Transverse colon (tissue), 4 donors: ENCODE data around the gene OTUD3. TPM values are rescaled to one million over a fixed set of nuclear protein-coding genes. Genes with fewer than 3 reads are reported as not detected.

Experiments
- DNase-seq: peaks from one replicate; pipeline ENCODE4 v3.0.0-alpha.2; 2019
- H3K27ac ChIP-seq, 4 donors: fragments of 200-600 bp; sonication (generic); 2 replicates each; pipeline ENCODE4 v1.5.1; 2016 to 2018; ENCODE audit warnings: inconsistent platforms in 4 of 4
- H3K27me3 ChIP-seq: fragments of 200-600 bp; sonication (generic); 2 replicates; pipeline ENCODE4 v1.5.1; 2017; ENCODE audit warnings: inconsistent platforms
- H3K36me3 ChIP-seq, 4 donors: fragments of 200-600 bp; sonication (generic); 2 replicates each; pipeline ENCODE4 v1.5.1; 2017 to 2019; ENCODE audit warnings: inconsistent platforms in 4 of 4
- H3K4me1 ChIP-seq, 4 donors: fragments of 200-600 bp; sonication (generic); 2 replicates each; pipeline ENCODE4 v1.5.1; 2017 to 2020; ENCODE audit warnings: inconsistent platforms in 4 of 4
- H3K4me3 ChIP-seq, 4 donors: fragments of 200-600 bp; sonication (generic); 1 replicate in 1 of 4; 2 replicates in 3 of 4; pipeline versions ENCODE4 v1.5.1 to v1.6.1; 2017 to 2019; ENCODE audit warnings: inconsistent platforms in 4 of 4
- H3K9me3 ChIP-seq, 2 donors: fragments of 200-600 bp; sonication (generic); 2 replicates each; pipeline ENCODE4 v1.5.1; 2017 to 2019; ENCODE audit warnings: inconsistent platforms in 2 of 2
- CTCF ChIP-seq, 5 experiments: fragments of 200-600 bp in 3 of 5; fragments of 450-650 bp in 2 of 5; sonication (generic) in 3 of 5; IDR thresholded peaks; 1 replicate in 2 of 5; 2 replicates in 3 of 5; pipeline ENCODE4 v1.5.1; 2016 to 2017; ENCODE audit warnings: antibody characterized with exemption in 5 of 5, inconsistent platforms in 3 of 5, mild to moderate bottlenecking in 2 of 5, moderate library complexity in 1 of 5
- EP300 ChIP-seq: sonication (generic); formaldehyde crosslinking; IDR thresholded peaks from one replicate; pipeline ENCODE4 v1.6.1; 2017; ENCODE audit warnings: antibody characterized with exemption, low read depth
- POLR2A ChIP-seq: fragments of 450-650 bp; IDR thresholded peaks from one replicate; pipeline ENCODE4 v1.6.1; 2016; ENCODE audit warnings: antibody characterized with exemption, mild to moderate bottlenecking, moderate library complexity
- POLR2AphosphoS5 ChIP-seq, 3 donors: sonication (generic); formaldehyde crosslinking; IDR thresholded peaks; one replicate each; pipeline ENCODE4 v1.6.1; 2016; ENCODE audit warnings: antibody characterized with exemption in 3 of 3
- WGBS, 2 donors: methylation state at CpG; one replicate each; pipeline ENCODE4 v1.1.5; 2018; ENCODE audit warnings: low coverage in 1 of 2; 5-methylcytosine and 5-hydroxymethylcytosine counted together
- in situ Hi-C, 4 donors: fragments of 200-750 bp; cut with MboI; loops; one replicate each; pipeline versions ENCODE4 v1.15.0 to v1.15.1; 2017; ENCODE audit warnings: low sequenced_read_pairs in 3 of 4, low pct_ligation_motif_present in 1 of 4, low pct_unique_long_range_greater_than_20kb in 1 of 4
- intact Hi-C: fragments of 100-400 bp; cut with DNase I; formaldehyde crosslinking; loops from one replicate; pipeline ENCODE4 v1.15.1; 2023; ENCODE audit warnings: low total_unique reads
- total RNA-seq, 4 donors: library from RNA; depleted of rRNA; stranded (reverse); fragments of >200 nt; gene quantifications; one replicate each; pipeline ENCODE4 v1.1.0, GENCODE V29; 2016

The OTUD3 gene
- total RNA-seq, 4 donors from 2014 or later: 5.9 to 10.8 (median 9.9) TPM

- Histone ChIP-seq H3K36me3 (no peaks in the 10 kb centered on the region), H3K9me3 (no peaks in the 10 kb centered on the region), H3K27me3 (no peaks in the 10 kb centered on the region), H3K27ac (no peak overlapping the region), H3K4me3 (no peak overlapping the region), H3K4me1 (peaks cover 0 to 8% (median 0%) of the 10 kb centered on the region in 4 donors)
- TF ChIP-seq EP300 (no peak), POLR2AphosphoS5 (IDR thresholded peaks at IDR 0.05) (no peak), CTCF (IDR thresholded peaks at IDR 0.05) (no peak), POLR2A (no peak)
- WGBS, 2 donors: 58% methylated on average over 17 of the region's 17 CpGs; no CpG with 5 or more reads in 1 of the 2 donors
- intact Hi-C loops (no loop called here), in situ Hi-C loops (loop anchor here in 1 of 4 donors (25.0 kb wide), 1 partner anchor 240 kb away; no protein-coding TSS in a partner anchor)
- DNase-seq: no peak
These were observed 40.0 kb downstream of the OTUD3 start for GRCh38 chr1:19922015-19922688.

GRCh38 chr1:19923137-19923952 is 41.1 kb downstream of the OTUD3 start, which contains the start of gene PLA2G2E:
Gene PLA2G2E, minus strand, starts transcription at chr1:19923617. Its CDS starts 58 bp downstream, at chr1:19923559.
- intact Hi-C loops: no loop called here
- in situ Hi-C loops: loop anchor here in 1 of 4 donors (25.0 kb wide), 1 partner anchor 239 kb away; no protein-coding TSS in a partner anchor

DNA sequence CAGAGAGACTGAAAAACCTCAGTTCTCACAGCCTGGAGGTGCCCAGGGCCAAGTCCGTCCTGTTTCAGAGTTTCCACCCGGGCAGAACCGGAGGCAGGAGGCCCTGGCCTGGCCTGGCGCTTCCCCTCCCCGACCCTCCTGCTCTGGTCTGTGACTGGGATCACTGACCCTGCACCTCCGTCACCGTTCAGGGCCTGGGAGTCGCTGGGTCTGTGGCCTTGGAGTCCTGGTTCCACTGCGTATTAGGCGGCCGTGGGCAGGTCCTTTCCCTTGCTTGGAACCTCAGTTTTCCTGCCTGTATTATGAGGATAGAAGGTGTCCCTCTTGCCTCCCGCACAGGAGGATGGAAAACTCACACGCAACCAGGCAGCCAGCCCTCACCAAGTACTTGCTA is 41.8 kb downstream of the OTUD3 start:
- 68% methylated on average over 13 of the region's 13 CpGs; no CpG with 5 or more reads in 1 of the 2 donors for WGBS, 2 donors
- in situ Hi-C loops (loop anchor here in 1 of 4 donors (25.0 kb wide), 1 partner anchor 238 kb away; no protein-coding TSS in a partner anchor), intact Hi-C loops (no loop called here)
- H3K4me1 ChIP-seq: peaks cover 0 to 8% (median 0%) of the 10 kb centered on the region in 4 donors
- DNase-seq: no peak
- H3K27me3 ChIP-seq: no peaks in the 10 kb centered on the region
- TF ChIP-seq POLR2AphosphoS5 (IDR thresholded peaks at IDR 0.05) (no peak), EP300 (no peak), POLR2A (no peak), CTCF (IDR thresholded peaks at IDR 0.05) (no peak)
- H3K36me3 ChIP-seq: no peaks in the 10 kb centered on the region
- no peak overlapping the region for H3K4me3 ChIP-seq
- no peaks in the 10 kb centered on the region for H3K9me3 ChIP-seq
- H3K27ac ChIP-seq: no peak overlapping the region

More at GRCh38 chr1:19923137-19923952, 41.1 kb downstream of the OTUD3 start, which contains the start of gene PLA2G2E:
- H3K4me1 ChIP-seq: peaks cover 0 to 8% (median 0%) of the 10 kb centered on the region in 4 donors
- 50 to 70% methylated on average over 1 to 14 of the region's 14 CpGs for WGBS, 2 donors
- H3K27me3 ChIP-seq: no peaks in the 10 kb centered on the region
- DNase-seq: no peak
- H3K9me3 ChIP-seq: no peaks in the 10 kb centered on the region
- H3K4me3 ChIP-seq: no peak within 1 kb of the TSS
- H3K36me3 ChIP-seq: no peaks in the 10 kb centered on the region
- H3K27ac ChIP-seq: no peak within 1 kb of the TSS
- no peak for TF ChIP-seq POLR2AphosphoS5 (IDR thresholded peaks at IDR 0.05)
- TF ChIP-seq EP300: no peak
- no peak for TF ChIP-seq CTCF (IDR thresholded peaks at IDR 0.05)
- no peak for TF ChIP-seq POLR2A
